HG03521 (cell line): ENCODE results near the gene ZNF330.

Experiments
- ATAC-seq: cut with Tn5 transposase; IDR thresholded peaks from one replicate; pipeline ENCODE4 v1.9.1; 2021; ENCODE audit warnings: mild to moderate bottlenecking, moderate library complexity; ENCODE audit not compliant: unreplicated experiment

Gene ZNF330

GRCh38 chr4:141229408-141230101 is 8.9 kb downstream of the ZNF330 start:
- peak; percentile 75 for ATAC-seq

GRCh38 chr4:141233673-141234072 is 13.0 kb downstream of the ZNF330 start:
- ATAC-seq = no peak

DNA sequence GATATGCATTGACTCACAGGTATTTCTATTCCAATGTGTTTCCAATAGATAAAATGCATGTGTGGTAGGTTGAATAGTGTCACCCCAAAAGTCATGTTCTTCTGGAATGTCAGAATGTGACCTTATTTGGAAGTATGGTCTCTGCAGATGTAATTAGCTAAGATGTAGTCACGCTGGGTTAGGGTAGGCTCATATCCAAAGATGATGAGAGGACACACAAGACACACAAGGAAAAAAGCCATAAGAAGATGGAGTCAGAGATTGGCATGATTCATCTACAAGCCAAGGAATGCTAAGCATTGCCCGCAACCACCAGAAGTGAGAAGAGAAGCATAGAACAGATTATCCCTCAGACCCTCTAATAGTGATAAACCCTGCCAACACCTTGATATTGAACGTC is 17.5 kb downstream of the ZNF330 start:
- no peak for ATAC-seq

DNA sequence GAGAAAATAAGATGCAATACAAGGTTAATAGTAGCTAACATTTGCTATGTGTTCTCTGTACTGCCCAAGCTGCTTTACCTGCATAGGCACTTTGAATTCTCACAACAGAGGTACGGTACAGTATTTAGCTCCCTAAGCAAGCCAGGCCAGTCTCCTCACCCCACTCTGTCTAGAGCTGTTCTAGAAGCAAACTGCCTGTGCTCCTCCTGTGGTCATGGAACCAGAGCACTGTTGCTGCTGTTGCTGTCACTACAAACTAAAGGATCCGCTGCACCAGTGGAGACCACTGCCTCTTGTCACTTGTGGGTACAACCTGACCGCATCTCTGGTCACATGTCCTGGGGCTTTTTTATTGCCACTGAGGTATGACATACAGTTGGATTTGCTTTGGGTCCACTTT is 19.6 kb downstream of the ZNF330 start:
- ATAC-seq = no peak

- ATAC-seq = no peak
Observed at GRCh38 chr4:141240671-141241070, 20.0 kb downstream of the ZNF330 start.

GRCh38 chr4:141241986-141242385 is 21.3 kb downstream of the ZNF330 start:
- no peak for ATAC-seq

DNA sequence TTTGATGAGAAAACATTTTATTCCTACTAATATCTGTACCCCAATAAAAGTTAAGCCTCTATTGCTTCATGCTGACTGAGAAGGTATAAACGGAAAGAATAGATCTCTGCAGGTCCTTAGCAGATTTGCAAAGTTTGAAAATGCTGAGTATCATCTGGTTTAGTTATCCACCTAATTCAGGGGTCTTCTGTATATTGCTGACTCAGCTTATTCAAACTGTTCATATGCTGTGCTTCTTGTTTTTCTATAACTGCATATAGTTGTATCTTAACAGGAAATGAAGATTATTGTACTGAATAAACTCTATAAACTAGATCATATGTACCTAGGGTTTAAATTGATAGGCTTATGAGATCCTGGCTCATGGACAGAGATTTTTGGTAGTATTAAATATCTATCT is 23.7 kb downstream of the ZNF330 start:
- no peak for ATAC-seq

DNA sequence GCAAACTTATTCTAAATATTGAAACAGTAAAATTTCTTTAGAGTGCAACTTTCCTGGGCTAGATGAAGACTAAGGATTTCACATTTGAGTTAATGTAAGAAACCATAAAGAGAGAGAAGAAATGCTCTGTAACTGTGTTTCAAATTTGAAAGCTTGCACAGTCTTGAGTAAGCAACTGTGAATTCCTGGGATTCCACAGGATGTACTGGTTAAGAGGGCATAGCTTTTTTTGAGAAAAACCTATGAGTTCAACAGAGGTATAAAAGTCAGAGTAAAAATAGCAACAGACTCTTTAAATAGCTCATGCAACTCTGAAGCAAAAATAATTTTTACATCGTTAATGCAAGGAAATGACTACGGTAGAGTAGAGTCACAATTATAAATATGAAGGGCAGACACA is 25.5 kb downstream of the ZNF330 start:
- no peak for ATAC-seq

DNA sequence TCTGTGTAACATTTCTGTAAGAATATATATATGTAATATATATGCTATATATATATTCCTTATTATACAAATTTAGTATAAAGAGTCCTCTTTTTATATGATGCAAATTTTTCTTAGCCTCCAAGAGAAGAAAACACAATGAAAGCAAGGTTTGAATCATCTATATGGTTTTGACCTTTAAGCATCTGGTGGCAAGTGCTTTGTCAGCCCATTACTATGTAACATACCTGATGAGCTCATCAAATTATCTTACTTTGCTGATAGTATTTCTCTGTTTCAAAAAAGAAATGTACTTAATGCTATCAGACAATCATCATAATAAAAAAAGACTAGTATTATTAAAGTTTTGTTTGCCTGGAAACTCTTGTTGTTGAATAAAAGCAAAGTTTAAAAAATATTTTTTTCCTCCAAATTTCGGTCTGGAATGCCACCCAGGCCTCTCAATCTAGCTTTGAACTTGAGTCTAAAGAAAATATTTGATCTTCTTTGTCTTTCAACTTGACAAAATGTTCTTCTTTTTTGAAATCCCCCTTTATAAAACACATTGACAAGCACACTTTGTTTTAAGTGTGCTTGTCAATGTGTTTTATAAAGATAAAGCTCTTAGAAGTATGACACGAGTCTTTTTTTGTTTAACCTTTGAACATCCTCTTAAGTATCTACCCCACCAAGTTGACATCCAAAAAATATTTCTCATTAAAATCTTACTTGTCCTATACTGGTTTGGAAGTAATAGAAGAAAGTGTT is 26.2 kb downstream of the ZNF330 start:
- no peak for ATAC-seq

GRCh38 chr4:141247430-141247780 is 26.7 kb downstream of the ZNF330 start:
- no peak for ATAC-seq

DNA sequence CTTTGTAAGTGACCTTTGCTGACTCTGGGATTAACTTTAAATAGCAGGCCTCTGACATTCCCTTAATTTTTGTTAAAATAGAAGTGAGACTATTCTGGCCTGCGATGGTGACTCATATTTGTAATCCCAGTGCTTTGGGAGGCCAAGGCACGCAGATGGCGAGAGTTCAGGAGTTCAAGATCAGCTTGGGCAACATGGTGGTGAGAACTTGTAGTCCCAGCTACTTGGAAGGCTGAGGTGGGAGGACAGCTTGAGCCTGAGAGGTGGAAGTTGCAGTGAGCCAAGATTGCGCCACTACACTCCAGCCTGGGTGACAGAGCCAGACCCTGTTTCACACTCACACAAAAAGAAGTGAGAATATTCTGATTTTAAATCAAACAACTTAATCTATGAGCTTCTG is 27.3 kb downstream of the ZNF330 start:
- no peak for ATAC-seq

GRCh38 chr4:141248486-141248885 is 27.8 kb downstream of the ZNF330 start:
- no peak for ATAC-seq

DNA sequence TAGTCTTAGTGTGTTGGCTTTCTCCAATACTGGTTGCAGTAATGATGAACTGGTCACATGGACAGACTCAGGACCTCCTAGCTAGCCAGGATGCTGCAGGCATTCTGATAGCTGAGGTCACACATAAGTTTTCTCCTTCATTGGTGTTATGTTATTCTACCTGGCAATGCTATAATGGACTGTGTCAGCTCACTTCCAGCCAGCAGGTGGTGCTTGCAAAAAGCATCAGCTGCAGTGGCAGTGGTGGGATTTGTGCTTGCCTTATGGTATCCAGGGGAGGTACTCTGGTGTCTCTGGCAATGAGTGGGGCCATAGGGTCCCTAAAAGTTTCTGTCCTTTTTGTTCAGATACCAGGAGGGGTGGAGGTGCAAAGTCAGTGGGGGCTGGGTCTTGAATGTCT is 33.6 kb downstream of the ZNF330 start:
- ATAC-seq = no peak

- no peak for ATAC-seq
Observed at GRCh38 chr4:141255016-141255415, 34.3 kb downstream of the ZNF330 start.

DNA sequence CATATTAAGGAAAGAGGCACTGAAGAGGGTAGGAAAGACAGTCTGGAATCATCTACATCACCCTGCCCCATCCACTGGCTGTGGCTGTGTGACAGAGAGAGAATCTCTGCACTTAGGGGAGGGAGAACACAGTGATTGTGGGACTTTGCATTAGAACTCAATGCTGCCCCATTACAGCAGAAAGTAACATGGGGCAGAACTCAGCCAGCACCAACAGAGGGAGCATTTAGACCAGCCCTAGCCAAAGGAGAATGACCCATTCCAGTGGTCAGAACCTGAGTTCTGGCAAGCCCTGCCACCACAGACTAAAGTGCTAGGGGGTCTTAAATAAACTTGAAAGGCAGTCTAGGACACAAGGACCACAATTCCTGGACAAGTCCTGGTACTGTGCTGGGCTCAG is 37.9 kb downstream of the ZNF330 start:
- ATAC-seq = no peak

DNA sequence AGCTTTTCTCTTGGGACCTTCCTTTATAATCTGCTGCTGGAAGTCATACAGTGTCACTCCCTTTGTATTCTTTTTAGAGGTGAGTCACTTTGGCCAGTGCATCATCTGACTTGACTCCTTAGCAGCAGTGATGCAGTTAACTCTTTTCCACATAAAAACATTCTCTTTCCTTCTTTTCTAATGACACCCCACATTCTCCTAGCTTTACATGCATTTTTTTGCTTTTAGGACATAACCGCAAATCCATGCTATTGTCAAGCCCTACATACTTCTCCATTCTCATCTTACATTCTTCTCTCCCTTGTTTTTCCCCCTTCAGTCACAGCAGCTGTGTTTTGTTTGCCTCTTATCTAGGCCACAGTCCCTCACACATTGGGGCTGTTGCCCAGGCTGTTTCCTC is 55.1 kb downstream of the ZNF330 start:
- ATAC-seq = no peak

GRCh38 chr4:141283152-141283551 is 62.5 kb downstream of the ZNF330 start:
- no peak for ATAC-seq

- no peak for ATAC-seq
Observed at GRCh38 chr4:141283563-141283962, 62.9 kb downstream of the ZNF330 start.
